ENCODE data around the gene IQCH.

DNA sequence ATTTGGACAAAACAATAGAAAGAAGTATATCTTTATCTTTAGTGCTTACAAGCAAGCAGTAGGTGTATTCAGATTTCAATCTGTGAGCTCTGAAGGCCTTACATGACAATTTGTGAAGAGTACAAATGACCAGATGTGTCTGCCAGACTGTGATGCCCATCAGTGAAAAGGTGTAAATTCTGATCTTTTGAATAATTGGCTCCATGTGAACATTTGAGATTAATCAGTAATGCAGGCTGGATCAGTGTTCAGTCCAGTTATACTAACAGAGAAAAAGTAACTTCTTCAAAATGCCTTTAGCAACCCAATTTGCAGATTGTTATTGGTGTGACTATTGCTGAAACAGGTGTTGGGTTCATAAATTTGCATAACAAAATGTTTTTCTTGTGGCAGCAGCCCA, 5.2 kb downstream of the IQCH start:
- TF ChIP-seq, protein P1, sequence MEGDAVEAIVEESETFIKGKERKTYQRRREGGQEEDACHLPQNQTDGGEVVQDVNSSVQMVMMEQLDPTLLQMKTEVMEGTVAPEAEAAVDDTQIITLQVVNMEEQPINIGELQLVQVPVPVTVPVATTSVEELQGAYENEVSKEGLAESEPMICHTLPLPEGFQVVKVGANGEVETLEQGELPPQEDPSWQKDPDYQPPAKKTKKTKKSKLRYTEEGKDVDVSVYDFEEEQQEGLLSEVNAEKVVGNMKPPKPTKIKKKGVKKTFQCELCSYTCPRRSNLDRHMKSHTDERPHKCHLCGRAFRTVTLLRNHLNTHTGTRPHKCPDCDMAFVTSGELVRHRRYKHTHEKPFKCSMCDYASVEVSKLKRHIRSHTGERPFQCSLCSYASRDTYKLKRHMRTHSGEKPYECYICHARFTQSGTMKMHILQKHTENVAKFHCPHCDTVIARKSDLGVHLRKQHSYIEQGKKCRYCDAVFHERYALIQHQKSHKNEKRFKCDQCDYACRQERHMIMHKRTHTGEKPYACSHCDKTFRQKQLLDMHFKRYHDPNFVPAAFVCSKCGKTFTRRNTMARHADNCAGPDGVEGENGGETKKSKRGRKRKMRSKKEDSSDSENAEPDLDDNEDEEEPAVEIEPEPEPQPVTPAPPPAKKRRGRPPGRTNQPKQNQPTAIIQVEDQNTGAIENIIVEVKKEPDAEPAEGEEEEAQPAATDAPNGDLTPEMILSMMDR (IDR thresholded peaks at IDR 0.05), result no peak
- no peak for TF ChIP-seq POLR2A (IDR thresholded peaks at IDR 0.05)

All from body of pancreas (tissue), 4 donors.